Progenitor cell of endocrine pancreas (in vitro differentiated cells): ENCODE results near the gene COL27A1. TPM values are rescaled to one million over a fixed set of nuclear protein-coding genes. Genes with fewer than 3 reads are reported as not detected.
"Not testable (repeated sequence)": the region's sequence is repeated elsewhere in the genome, so short reads cannot be mapped to it uniquely, and the experiment has no call there.

Source experiments
- DNase-seq: peaks from one replicate; pipeline ENCODE4 v3.0.0; 2021; ENCODE audit warnings: low spot score; ENCODE audit not compliant: unreplicated experiment
- H3K27ac Mint-ChIP-seq: 2 replicates; pipeline ENCODE4 v1.8.0; 2021; ENCODE audit warnings: mild to moderate bottlenecking, moderate library complexity, mixed read lengths
- H3K27me3 Mint-ChIP-seq: 2 replicates; pipeline ENCODE4 v1.8.0; 2021; ENCODE audit warnings: mixed read lengths
- H3K36me3 Mint-ChIP-seq: 2 replicates; pipeline ENCODE4 v1.8.0; 2022; ENCODE audit warnings: mixed read lengths; ENCODE audit not compliant: insufficient read depth
- H3K4me1 Mint-ChIP-seq: 2 replicates; pipeline ENCODE4 v1.8.0; 2021; ENCODE audit warnings: low read depth, mixed read lengths
- H3K4me3 Mint-ChIP-seq: 2 replicates; pipeline ENCODE4 v1.8.0; 2021; ENCODE audit warnings: low read depth, mild to moderate bottlenecking, moderate library complexity, mixed read lengths
- H3K9me3 Mint-ChIP-seq: 2 replicates; pipeline ENCODE4 v1.8.0; 2021; ENCODE audit warnings: low read depth, mixed read lengths
- CTCF ChIP-seq: fragments of 200-600 bp; sonication (generic); IDR thresholded peaks from one replicate; pipeline ENCODE4 v1.5.0; 2021; ENCODE audit warnings: antibody characterized with exemption, mild to moderate bottlenecking; ENCODE audit not compliant: unreplicated experiment
- total RNA-seq: library from RNA; stranded (reverse); gene quantifications from 2 replicates; pipeline ENCODE4 v1.2.1, GENCODE V29; 2021

COL27A1 gene
- total RNA-seq, 1 donor from 2014 or later: 178 TPM

- H3K4me3 Mint-ChIP-seq: no peak overlapping the region
- no peak for TF ChIP-seq CTCF
- no peaks in the 10 kb centered on the region for H3K4me1 Mint-ChIP-seq
- DNase-seq: no peak
- peaks cover 5% of the 10 kb centered on the region for H3K27me3 Mint-ChIP-seq
- H3K27ac Mint-ChIP-seq: no peak overlapping the region
- no peaks in the 10 kb centered on the region for H3K36me3 Mint-ChIP-seq
- no peaks in the 10 kb centered on the region for H3K9me3 Mint-ChIP-seq
These were observed 163.8 kb downstream of the COL27A1 start for GRCh38 chr9:114319147-114319546.

- not testable (repeated sequence) for H3K27ac Mint-ChIP-seq, H3K4me3 Mint-ChIP-seq, H3K4me1 Mint-ChIP-seq, DNase-seq, H3K27me3 Mint-ChIP-seq, H3K9me3 Mint-ChIP-seq, H3K36me3 Mint-ChIP-seq
These were observed 165.4 kb downstream of the COL27A1 start for GRCh38 chr9:114320710-114321109.

DNA sequence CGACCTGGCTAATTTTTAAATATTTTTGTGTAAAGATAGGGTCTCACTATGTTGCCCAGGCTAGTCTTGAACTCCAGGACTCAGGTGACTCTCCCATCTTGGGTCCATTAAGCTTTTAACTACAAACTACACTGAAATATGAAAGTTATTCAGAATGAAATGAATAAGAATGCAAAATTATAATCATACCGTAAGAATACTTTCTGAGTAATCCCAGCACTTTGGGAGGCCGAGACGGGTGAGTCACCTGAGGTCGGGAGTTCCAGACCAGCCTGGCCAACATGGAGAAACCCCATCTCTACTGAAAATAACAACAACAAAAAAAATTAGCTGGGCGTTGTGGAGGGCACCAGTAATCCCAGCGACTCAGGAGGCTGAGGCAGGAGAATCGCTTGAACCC is 166.4 kb downstream of the COL27A1 start:
- no peaks in the 10 kb centered on the region for H3K9me3 Mint-ChIP-seq
- no peaks in the 10 kb centered on the region for H3K4me1 Mint-ChIP-seq
- H3K27ac Mint-ChIP-seq: no peak overlapping the region
- H3K4me3 Mint-ChIP-seq: no peak overlapping the region
- no peak for DNase-seq
- TF ChIP-seq CTCF: no peak
- no peaks in the 10 kb centered on the region for H3K36me3 Mint-ChIP-seq
- H3K27me3 Mint-ChIP-seq: peaks cover 5% of the 10 kb centered on the region

DNA sequence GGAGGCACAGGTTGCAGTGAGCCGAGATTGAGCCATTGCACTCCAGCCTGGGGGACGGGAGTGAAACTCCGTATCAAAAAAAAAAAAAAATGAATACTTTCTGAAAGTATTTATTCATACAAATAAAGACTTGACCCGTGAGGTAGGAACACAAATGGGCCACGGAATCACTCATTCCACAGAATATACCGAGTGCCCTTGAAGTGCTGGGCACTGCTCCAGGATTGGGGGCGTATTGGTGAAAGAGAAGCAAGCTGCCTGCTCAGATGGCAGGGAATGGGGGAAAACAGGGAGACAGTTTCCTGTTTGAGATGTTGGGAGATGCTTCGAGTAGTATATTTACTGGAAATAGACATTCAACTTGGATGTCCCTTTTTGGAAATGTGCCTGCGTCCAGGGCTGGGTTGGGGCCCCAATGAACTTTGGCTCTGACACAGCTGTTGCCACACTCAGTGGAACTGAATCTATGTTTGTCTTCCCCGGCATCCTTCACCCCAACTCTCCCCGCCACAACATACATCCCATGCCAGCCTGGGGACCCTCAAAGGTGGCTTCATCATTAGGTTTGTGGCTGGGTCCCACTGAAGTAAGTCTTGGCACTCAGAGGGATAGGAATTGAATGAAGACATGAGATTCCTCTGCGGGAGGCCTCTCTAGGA is 167.0 kb downstream of the COL27A1 start:
- DNase-seq, H3K27ac Mint-ChIP-seq, H3K36me3 Mint-ChIP-seq, H3K4me1 Mint-ChIP-seq, H3K27me3 Mint-ChIP-seq, H3K9me3 Mint-ChIP-seq, H3K4me3 Mint-ChIP-seq: not testable (repeated sequence)

- H3K9me3 Mint-ChIP-seq, DNase-seq, H3K4me3 Mint-ChIP-seq, H3K4me1 Mint-ChIP-seq, H3K36me3 Mint-ChIP-seq, H3K27ac Mint-ChIP-seq, H3K27me3 Mint-ChIP-seq: not testable (repeated sequence)
These were observed 167.6 kb downstream of the COL27A1 start, which contains the start of gene ORM1 for GRCh38 chr9:114322831-114323531. ORM1 (plus strand) TSS chr9:114323098; CDS start chr9:114323134, 36 bp downstream.

- H3K27ac Mint-ChIP-seq, H3K9me3 Mint-ChIP-seq, H3K4me1 Mint-ChIP-seq, H3K4me3 Mint-ChIP-seq, H3K36me3 Mint-ChIP-seq, H3K27me3 Mint-ChIP-seq, DNase-seq: not testable (repeated sequence)
These were observed 168.5 kb downstream of the COL27A1 start for GRCh38 chr9:114323849-114324248.

GRCh38 chr9:114324492-114324891 is 169.2 kb downstream of the COL27A1 start:
- peak; percentile 31 for DNase-seq
- H3K4me3 Mint-ChIP-seq: no peak overlapping the region
- H3K36me3 Mint-ChIP-seq: no peaks in the 10 kb centered on the region
- TF ChIP-seq CTCF: no peak
- no peak overlapping the region for H3K27ac Mint-ChIP-seq
- no peaks in the 10 kb centered on the region for H3K4me1 Mint-ChIP-seq
- no peaks in the 10 kb centered on the region for H3K9me3 Mint-ChIP-seq
- H3K27me3 Mint-ChIP-seq: no peaks in the 10 kb centered on the region

DNA sequence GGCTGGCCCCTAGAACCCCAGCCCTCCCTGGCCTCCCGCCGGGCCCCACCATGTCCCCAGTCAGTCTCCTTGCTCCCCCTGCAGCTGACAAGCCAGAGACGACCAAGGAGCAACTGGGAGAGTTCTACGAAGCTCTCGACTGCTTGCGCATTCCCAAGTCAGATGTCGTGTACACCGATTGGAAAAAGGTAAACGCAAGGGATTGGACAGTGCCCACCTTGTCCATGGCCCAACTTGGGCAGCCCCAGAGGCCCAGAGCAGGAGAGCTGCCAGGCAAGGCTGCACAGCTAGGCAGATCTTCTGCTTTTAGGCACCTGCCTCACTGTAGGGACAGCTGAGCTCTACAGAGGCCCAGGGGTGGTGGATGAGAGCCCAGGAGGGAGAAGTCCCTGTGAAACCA is 169.6 kb downstream of the COL27A1 start:
- H3K9me3 Mint-ChIP-seq, H3K36me3 Mint-ChIP-seq, DNase-seq, H3K27me3 Mint-ChIP-seq, H3K4me3 Mint-ChIP-seq, H3K27ac Mint-ChIP-seq, H3K4me1 Mint-ChIP-seq: not testable (repeated sequence)

DNA sequence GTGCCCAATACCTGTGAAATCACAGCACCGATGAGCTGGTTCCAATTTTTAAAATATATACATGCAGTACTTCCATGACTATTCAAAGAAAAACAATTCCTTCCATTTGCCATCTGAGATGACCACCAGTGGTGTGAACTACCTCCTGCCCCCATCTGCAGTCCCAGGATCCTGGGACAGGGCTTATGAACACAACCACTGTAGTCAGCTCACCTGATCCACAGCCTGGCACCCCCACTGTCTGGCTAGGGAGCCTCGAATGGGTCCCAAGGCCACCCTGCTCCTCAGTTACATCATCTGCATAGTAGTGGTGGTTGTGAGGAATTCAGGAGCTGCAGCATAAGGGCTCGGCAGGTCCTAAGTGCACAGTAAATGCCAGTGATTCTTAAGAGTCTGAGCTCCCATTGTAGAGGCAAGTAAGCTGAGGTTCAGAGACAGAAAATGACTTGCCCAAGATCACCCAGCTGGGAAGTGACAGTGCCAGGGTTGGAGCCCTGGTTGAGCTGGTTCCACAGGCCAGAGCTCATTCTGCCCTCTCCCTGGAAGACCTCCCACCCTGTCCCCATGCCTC is 170.4 kb downstream of the COL27A1 start:
- DNase-seq, H3K27ac Mint-ChIP-seq, H3K4me3 Mint-ChIP-seq, H3K4me1 Mint-ChIP-seq, H3K9me3 Mint-ChIP-seq, H3K27me3 Mint-ChIP-seq, H3K36me3 Mint-ChIP-seq: not testable (repeated sequence)
